ENCODE data around the gene ARSG.
"Not testable (repeated sequence)": the region's sequence is repeated elsewhere in the genome, so short reads cannot be mapped to it uniquely, and the experiment has no call there.

Gene ARSG

DNA sequence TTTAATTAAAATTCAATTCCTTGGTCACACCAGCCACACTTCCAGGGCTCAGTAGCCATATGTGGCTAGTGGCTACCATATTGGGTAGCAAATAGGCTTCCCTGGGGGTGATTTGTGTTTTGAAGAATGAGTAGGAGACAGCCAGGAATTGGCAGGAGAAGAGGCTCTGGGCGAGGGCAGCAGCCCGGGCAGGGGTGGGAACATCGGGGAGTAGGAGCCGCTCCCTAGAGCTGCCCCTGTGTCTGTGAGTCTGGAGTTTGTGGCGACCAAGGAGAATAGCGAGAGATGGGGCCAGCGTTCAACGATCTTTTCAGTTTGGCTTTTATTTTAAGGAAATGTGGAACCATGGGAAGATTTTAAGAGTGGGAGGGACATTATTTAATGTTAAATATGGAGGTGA lies 84.3 kb downstream of the ARSG start:
- no peak for DNase-seq

DNA sequence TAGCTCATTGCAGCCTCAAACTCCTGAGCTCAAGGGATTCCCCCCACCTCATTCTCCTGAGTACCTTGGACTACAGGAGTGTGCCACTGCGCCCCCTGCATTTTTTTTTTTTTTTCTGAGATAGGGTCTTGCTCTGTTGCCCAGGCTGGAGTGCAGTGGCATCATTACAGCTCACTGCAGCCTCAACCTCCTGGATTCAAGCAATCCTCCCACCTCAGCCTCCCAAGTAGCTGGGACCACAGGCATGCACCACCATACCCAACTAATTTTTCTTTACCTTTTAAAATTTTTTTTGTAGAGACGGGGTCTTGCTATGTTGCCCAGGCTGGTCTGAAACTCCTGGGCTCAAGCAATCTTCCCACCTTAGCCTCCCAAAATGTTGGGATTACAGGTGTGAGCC lies 84.9 kb downstream of the ARSG start:
- not testable (repeated sequence) for DNase-seq

DNA sequence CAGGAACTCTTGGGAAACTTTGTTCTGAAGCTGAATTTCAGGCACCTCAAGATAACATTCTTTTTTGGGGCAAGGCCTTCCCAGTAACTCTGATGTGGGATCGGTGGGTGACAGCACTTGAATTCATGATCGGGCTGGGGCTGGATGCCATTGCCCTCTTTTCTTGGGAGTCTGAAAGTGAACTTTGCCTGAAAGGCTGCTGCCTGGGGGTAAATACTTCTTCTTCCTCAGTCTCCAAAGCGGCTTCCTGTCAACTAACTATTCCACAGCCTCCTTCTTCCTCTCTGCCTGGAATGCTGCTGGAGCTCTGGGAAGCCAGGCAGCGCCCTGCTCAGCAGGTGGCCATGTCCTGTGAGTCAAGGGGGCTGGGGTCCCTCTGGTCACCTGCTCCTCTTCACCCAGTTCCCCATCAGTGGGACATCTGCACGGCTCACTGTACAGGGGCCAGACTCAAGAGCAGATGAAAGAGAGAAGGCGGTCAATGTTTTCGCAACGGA lies 86.5 kb downstream of the ARSG start:
- DNase-seq = peak in 1 of 58 donors; percentile 36

DNA sequence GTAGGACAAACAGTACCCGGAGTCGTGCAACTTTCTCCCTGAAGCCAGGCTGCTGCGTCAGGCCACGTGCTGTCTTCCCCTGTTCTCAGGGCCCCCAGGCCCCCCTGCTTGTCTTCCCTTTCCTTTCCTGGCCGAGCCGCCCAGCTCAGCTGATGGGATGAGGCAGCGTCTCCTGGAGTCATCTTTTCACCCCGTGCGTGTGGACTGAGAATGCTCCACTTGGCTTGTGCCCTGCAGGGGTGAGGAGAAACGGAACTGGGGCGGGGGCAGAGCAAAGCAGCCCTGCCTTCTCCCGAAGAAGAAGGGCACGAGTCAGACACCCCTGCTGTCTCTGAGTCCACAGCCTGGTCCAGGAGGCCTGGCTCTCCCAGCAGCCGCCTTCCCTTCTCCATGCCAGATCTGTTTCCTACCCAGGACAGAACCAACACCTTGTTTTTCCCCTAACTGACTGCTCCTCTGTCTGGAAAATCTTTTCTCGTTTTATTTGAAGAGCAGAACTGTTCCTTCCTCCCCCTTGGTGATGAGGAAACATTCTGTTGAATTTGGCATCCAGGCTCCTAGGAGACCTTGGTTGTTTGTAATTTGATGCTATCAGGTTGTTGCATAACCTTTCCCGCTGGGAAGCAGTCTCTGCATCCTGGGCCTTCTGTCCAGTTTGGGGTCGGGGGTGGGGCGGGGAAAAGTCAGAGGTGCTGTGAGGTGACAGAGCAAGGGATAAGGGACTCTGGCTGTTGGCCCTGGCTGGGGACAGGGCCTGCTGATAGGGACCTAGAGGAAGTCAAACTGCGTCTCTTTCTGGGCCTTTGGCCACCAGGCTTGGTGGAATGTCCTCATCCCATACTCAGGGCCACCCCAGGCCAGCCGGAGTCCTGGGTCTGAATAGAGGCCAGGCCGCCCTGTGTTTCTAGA lies 87.2 kb downstream of the ARSG start:
- peak in 26 of 58 donors; percentile 2 to 79 (median 24) for DNase-seq

DNA sequence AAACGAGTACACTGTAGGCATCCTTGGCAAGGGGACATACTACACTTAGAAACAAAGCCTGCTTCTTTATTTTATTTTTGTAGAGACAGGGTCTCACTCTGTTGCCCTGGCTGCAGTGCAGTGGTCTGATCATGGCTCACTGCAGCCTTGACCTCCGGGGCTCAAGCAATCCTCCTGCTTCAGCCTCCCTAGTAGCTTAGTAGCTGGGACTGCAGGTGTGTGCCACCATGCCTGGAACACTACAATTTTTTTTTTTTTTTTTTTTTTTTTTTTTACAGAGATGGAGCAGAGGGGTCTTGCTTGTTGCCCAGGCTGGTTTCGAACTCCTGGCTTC lies 87.8 kb downstream of the ARSG start:
- DNase-seq = no peak

DNA sequence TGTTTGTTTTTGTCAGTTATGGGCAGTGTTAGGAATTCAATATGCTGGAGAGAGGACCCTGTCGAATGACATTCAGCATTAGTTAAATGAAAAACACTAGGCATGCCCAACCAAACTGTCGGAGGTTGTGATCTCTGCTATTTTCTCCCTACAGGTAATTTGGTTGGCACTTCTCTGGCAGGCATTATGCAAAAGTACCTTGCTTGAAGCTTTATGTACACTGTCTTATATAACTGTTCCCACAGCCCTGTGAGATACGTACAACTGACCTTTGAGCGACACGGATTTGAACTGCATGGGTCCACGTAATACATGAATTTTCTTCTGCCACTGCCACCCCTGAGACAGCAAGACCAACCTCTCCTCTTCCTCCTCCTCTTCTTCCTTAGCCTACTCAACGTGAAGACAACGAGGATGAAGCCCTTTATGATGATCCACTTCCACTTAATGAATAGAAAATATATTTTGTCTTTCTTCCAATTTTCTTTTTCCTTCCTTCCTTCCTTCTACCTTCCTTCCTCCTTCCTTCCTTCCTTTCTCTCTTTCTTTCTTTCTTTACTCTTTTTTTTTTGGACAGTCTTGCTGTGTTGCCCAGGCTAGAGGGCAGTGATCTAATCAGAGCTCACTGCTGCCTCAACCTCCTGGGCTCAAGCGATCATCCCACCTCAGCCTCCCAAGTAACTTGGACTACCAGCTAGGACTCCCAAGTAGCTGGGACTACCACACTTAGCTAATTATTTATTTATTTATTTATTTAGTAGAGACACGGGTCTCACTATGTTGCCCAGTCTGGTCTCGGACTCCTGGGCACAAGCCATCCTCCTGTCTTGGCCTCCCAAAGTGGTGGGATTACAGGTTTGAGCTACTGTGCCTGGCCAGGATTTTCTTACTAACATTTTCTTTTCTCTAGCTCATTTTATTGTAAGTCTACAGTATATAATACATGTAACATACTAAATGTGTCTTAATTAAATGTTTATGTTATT lies 88.7 kb downstream of the ARSG start:
- no peak for DNase-seq

DNA sequence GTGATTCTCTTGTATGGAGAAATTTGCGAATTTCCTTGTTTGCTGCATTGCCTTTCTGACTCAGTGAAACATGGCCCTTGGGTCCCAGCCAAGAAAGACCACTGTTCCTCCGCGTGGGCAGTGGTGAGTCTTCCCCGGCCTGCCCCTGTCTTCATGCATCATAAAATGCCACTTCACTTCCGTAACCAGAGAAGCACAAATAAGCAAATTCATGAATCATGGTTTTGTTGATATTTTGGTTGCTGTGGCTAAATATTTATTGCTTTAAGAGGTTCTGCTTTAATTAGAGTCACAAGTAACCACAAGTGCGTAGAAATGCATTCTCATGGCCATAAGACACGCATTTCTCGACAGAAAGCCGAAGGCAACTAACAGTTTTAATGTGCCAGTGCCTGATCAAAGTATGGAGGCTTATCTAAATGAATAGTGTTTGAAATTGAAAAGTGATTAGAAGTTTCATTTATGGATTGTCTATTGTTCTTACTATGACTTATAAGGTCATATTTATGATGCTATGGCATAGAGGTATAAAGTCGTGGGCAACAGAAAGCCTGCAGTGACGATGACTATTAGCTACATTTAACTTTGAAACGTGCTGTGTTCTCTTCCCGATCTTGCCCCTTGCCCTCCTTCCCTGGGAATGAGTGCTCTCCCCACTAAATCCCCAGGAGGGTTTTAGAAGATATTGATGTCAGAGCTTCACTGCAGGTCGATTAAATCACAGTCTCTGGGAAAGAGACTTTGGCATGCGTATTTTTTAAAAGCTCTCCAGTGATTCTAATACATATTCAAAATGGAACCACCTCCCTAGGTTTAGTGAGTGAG lies 90.0 kb downstream of the ARSG start:
- DNase-seq = no peak

DNA sequence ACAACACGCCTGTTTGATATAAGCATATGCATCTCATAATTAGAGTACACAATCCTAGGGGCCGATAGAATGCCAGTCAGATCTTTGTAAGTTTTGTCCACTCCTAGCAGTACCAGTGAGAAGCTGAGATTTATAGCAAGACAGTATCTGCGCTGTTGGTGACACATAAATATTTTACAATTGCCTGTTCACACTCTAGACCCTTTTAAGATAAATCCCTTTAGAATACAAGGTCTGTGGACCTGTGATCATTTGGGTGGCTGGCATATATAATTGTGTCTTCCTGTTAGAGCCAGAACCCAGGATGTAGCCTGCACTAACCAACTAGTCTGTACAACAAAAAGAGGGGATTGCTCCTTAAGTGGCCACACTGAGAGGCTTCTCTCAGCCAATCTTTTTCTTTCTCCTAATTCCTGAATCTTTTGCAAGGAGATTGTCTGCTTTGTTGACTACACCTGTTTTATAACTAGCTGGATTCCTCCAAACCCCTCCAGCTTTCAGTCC lies 91.3 kb downstream of the ARSG start:
- no peak for DNase-seq

DNA sequence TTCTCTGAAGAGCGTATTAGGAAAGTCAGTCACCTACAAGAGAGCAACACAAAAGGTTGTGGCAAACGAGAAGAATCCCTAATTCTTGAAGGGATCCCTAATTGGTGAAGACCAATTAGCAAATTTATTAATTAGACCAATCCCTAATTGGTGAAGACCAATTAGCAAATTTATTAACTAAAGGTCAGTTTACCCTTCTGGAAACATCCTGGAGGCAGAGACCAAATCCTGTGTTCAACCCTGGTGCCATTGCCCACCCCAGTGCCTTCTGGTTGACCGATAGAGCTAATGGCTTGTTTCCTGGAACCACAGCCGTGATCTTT lies 91.8 kb downstream of the ARSG start:
- DNase-seq = no peak

DNA sequence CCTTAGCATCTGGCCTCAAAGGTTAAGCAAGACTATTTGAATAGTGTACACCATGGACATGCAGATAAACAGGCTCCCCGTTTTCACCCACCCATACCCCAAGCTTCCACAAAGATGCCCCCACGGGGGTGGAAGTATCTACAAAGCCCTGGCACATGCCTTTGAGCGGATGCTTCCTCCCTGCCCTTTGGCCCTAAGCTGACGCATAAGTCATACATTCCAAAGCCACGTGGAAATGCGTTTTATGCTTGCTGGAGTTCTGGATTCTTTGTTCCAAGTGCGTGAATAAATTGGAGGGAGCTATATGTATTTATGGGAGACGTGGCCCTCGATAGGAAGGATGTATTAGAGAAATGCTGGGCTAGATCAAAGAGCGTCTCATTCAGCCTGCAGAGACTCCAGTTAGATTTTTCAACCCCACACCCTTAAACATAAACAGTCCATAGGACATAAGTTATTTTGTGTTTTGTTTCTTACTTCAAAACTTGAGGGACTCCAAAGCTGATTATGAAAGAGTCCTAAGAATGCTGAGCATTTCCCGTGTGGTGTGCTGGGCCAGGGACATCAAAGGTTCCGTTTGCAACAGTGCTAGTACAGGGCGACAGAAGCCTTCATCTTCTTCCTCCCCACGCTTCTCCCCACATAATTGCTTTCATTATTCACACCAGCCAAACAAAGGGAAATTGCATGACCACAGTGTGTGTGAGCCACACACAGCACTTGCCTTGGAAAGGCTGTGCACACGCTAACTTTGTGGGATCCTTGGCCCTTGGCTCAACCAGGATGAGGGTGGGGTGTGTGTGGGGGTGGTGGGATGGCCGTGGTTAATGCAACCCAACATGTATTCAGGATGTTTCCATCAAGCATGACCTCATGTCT lies 92.4 kb downstream of the ARSG start:
- DNase-seq = no peak

DNA sequence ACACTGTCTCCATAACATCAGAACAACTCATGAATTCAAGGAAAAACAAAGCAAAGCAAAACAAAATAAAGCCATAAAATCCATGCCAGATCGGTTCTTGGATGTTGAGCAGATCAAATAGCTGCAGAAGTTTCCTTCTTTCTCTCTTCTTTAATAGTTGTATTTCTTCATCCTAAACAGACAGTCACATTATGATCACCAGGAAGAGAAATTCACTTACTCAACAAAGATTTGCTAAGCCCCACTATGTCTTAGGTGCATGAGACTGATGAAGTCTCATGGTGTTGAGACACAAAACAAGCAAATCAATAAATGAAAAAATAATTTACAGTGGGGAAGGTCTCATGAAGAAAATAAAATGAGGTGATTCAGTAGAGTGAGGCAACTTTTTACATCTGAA lies 93.2 kb downstream of the ARSG start:
- no peak for DNase-seq

DNA sequence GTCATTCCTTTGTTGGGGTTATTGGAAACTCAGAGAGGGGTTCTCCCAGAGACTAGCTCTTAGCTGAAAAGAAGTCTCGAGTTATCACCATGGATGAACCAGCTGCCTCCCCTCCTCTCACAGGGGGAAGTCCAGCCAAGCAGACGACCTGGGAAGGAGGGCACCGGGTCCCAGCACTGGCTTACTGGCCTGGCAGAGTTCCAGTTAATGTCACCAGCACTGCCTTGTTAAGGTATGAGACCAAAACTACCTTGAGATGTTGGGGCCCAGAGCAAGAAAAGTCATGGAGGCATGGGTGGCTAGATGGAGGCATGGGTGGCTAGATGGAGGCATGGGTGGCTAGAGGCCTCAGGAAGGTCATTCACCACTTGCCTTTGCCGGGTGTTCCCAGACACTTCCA lies 93.6 kb downstream of the ARSG start:
- DNase-seq = no peak

DNA sequence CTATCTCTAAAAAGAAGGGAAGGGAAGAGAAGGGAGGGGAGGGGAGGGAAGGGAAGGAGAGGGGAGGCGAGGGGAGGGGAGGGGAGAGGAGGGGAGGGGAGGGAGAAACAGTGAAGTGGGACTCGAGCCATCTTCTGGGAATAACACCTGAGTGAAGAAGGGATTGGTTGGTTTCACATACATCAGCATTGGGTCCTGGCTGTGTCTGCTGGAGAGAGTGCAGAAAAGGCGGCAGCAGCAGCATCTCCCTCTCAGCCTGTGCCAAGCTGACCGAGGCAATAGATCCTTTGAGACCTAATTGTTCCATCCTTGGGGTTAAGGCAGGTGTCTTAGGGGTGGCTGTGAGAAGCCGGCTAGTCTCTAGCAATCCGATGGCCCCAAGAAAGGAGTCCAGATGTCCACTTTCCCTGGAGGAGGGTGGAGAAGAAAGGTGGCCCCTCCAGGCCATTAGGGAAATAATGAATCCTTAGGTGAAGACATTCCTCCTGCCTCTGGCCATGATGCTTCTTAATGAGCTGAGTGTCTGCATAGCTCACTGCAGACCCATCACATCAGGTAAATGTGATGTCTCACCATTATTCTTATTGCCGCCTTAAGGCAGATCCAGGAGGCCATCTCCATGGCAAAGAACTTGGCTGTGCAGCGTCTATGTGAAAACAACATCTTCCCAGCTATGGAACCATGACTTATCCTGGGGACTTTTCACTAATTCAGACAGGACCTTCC lies 94.4 kb downstream of the ARSG start:
- no peak for DNase-seq

DNA sequence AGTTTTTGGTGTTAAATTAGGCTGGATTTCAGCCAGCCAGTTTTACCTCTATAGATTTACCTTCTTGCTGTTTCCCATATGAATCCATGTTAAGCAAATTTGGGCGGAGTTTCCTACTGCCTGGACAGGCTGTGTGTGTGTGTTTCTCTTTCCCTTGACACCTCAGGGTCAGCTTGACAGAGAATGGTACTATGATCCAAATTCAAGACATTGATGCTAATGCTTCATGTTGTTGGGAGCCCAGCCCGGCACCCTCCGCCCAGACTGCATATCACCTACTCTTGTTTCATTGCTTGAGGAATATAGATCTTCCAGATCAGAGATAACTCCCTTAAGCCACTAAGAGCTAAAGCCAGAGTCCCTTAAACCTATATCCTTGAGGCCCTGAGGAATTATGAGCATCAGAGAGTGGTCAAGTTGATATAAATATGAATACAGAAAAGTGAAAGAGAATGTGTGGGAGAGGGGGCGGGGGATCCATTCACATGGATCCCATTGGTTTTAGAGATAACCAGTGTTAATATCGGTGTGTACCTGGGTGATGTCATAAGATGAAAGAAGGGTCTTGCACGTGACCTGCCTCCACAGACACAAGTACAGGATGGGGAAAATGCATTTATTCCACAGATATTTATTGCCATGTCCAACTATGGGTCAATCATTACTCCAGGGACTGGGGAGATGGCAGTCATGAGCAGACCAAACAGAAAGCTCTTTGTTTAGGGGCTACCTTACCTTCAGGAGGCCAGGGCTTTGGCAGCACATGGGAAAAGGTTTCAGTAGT lies 96.3 kb downstream of the ARSG start:
- DNase-seq = no peak

DNA sequence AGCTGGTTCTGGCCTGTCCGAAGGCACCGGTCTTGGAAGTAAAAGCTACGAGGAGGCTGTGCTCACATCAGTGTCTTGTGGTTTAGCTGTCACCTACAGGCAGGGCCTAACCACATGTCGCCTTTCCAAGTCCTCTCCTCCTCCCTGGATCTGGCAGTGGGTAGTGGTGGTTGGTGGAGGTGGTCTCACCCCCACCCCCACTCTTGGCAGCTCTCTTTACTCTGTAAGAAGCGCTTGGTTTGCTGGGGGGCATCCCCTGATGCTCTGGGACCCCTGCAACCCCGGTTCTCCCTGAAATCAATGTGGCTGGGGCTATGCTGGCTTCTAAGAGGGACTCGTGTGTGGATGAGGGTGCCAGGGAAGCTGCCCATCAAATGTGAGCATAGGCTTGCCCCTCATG lies 97.7 kb downstream of the ARSG start:
- no peak for DNase-seq

DNA sequence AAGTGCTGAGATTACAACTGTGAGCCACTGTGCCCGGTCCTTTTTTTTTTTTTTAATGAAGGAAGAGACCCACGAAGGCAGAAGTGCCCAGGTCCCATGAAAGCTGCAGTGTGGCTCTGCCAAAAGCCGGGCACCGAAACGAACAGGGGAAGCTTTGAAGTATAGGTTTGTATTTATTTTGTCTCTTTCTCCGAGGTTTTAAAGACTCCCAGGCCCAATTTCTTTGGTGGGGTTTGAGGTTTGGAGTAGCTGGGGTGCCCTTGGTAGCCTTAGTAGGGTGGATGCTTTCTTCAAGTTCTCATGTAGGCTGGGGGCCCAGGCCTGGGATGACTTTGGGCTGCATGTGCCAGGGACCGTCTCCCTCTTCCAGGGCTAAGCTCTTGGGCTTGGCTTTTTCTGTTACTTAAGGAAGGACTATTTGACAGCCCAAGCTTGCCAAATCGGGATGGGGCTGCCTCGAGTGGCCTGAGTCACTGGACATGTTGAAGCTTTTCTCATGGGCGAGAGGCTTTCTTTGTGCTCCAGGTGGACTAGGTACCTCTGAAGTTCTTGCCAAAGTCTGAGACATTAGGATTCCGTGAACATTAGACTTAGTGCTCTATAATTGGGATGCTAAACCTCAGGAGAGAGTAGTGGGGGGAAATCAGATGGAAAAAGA lies 99.7 kb downstream of the ARSG start:
- no peak for DNase-seq

DNA sequence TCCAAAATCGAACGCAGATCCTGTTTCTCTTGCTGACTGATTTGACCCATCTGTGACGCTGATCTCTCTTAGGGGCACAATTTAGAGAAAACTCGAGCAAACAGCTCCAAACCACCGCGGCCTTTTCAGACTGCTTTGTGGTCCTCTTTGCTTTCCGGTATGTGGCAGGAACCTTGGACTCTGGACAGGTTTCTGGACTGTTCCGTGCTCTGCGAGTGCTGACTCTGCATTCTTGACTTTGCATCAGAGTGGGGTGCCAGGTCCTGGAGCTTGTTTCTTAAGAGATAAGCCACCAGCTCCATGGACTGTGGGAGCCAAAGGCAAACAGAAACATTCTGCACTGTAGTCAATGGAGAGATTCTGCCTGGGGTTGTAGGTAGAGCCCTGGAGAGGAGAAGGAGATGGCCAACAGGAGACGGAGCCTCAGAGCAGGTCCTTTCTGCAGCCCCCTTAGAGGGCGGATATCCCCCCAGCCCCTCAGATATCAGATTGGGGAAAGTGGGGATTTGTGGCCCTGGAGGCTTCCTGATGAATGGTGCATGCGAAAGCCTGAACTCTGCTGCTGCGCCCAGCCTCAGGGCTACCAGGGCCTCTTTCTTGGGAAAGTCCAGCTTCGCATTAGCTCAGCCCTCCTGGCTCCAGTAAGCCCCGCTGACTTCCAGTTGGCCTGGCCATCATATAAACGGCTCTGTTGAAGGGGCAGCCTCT lies 100.4 kb downstream of the ARSG start:
- no peak for DNase-seq
